HG03196 (cell line): Measurements from ENCODE around the gene KRTAP11-1.

Source experiments
- ATAC-seq: cut with Tn5 transposase; IDR thresholded peaks from one replicate; pipeline ENCODE4 v1.9.1; 2021; ENCODE audit not compliant: unreplicated experiment

The KRTAP11-1 gene

GRCh38 chr21:30881480-30881879 is at the start of gene KRTAP11-1:
KRTAP11-1 (minus strand) TSS chr21:30881580; CDS start chr21:30881524, 56 bp downstream.
- ATAC-seq, result no peak

- no peak for ATAC-seq
Observed at GRCh38 chr21:30924146-30924700, 42.8 kb upstream of the KRTAP11-1 start.

- ATAC-seq, result no peak
Observed at GRCh38 chr21:30921129-30921528, 39.7 kb upstream of the KRTAP11-1 start.

GRCh38 chr21:30917557-30917956 is 36.2 kb upstream of the KRTAP11-1 start:
- ATAC-seq, result no peak

- no peak for ATAC-seq
Observed at GRCh38 chr21:30900881-30901280, 19.5 kb upstream of the KRTAP11-1 start.

- ATAC-seq, result no peak
Observed at GRCh38 chr21:30882866-30883597, 1.7 kb upstream of the KRTAP11-1 start.

GRCh38 chr21:30880914-30881313 is 466 bp downstream of the KRTAP11-1 start:
- no peak for ATAC-seq

GRCh38 chr21:30874526-30874925 is 6.9 kb downstream of the KRTAP11-1 start:
- ATAC-seq, result no peak

GRCh38 chr21:30847627-30848500 is 33.5 kb downstream of the KRTAP11-1 start:
- no peak for ATAC-seq

- no peak for ATAC-seq
Observed at GRCh38 chr21:30842990-30843389, 38.4 kb downstream of the KRTAP11-1 start.

- ATAC-seq, result no peak
Observed at GRCh38 chr21:30839304-30839703, 42.1 kb downstream of the KRTAP11-1 start.

- no peak for ATAC-seq
Observed at GRCh38 chr21:30838536-30838935, 42.8 kb downstream of the KRTAP11-1 start.

GRCh38 chr21:30831194-30831765 is 50.1 kb downstream of the KRTAP11-1 start:
- ATAC-seq, result no peak
